K562 (cell line): ENCODE results near the gene TREM1. TPM values are rescaled to one million over a fixed set of nuclear protein-coding genes. Genes with fewer than 3 reads are reported as not detected.

Experiments used
- ATAC-seq: fragments of 200-7000 bp; cut with Tn5 transposase; 3 replicates; pipeline ENCODE4 v1.9.1; 2020; ENCODE audit warnings: moderate library complexity
- BruUV-seq: library from RNA; stranded (reverse); fragments of 400-500 nt; replicated peaks from 2 replicates; lab custom pipeline; 2021; lab: Mats Ljungman, UMichigan
- CTCF ChIA-PET: fragments of 300-600 bp; formaldehyde crosslinking; extraction: SDS; loops from one replicate; lab custom pipeline; 2021; ENCODE audit warnings: low intra/inter-chr PET ratio; lab: Yijun Ruan, JAX
- POLR2A ChIA-PET: fragments of 300-600, 350-650 bp; sonication (Branson Sonifier 250); formaldehyde crosslinking; extraction: SDS; loops from one replicate; lab custom pipeline; 2021; ENCODE audit warnings: antibody characterized with exemption, inconsistent platforms; lab: Yijun Ruan, JAX
- DNase-seq, 4 experiments: peaks; one replicate each; pipeline versions ENCODE4 v3.0.0 to v3.0.0-alpha.2; 2011 to 2018; ENCODE audit warnings: low spot score in 3 of 4, mixed read lengths in 3 of 4; ENCODE audit errors: extremely low read depth in 1 of 4
- FAIRE-seq: peaks from 2 replicates; lab custom pipeline; 2011; peaks lifted over from hg19 to GRCh38; lab: Jason Lieb, UNC
- H2AFZ ChIP-seq: 2 replicates; pipeline ENCODE4 v1.6.0; 2011; ENCODE audit warnings: low read depth, low read length, control low read depth, inconsistent platforms
- H3K27ac ChIP-seq: fragments of 200-600 bp; 3 replicates; pipeline ENCODE4 v1.8.0; 2011; ENCODE audit warnings: low read depth, mild to moderate bottlenecking, control low read depth, inconsistent platforms, low read length, moderate library complexity, mixed read lengths; ENCODE audit errors: extremely low read depth
- H3K27me3 ChIP-seq, 2 experiments: fragments of 300-600 bp in 1 of 2; 2 replicates in 1 of 2; 3 replicates in 1 of 2; pipeline versions ENCODE4 v1.6.0 to v1.8.0; 2011; ENCODE audit warnings: inconsistent platforms in 2 of 2, low read length in 2 of 2, mild to moderate bottlenecking in 1 of 2, mixed read lengths in 1 of 2, moderate library complexity in 1 of 2; ENCODE audit not compliant: control insufficient read depth in 2 of 2, insufficient read depth in 2 of 2
- H3K36me3 ChIP-seq: fragments of 300-600 bp; 3 replicates; pipeline ENCODE4 v1.8.0; 2011; ENCODE audit warnings: mild to moderate bottlenecking, low read length, inconsistent platforms; ENCODE audit not compliant: control insufficient read depth, insufficient read depth
- H3K4me1 ChIP-seq, 2 experiments: fragments of 200-600 bp in 1 of 2; replicated peaks in 1 of 2; 2 replicates in 1 of 2; 3 replicates in 1 of 2; pipeline versions ENCODE4 v1.5.1 to v1.8.0; 2011; ENCODE audit warnings: inconsistent platforms in 2 of 2, low read length in 2 of 2, mild to moderate bottlenecking in 1 of 2, mixed read lengths in 1 of 2, moderate library complexity in 1 of 2; ENCODE audit not compliant: control insufficient read depth in 2 of 2, insufficient read depth in 2 of 2
- H3K4me2 ChIP-seq: 2 replicates; pipeline ENCODE4 v1.6.1; 2011; ENCODE audit warnings: low read length, control low read depth, inconsistent platforms, mixed read lengths; ENCODE audit not compliant: insufficient read depth
- H3K4me3 ChIP-seq: fragments of 200-600 bp; sonication (generic), shearing (Covaris generic); 2 replicates; pipeline ENCODE4 v1.5.1; 2016; ENCODE audit warnings: control low read depth, inconsistent platforms
- H3K79me2 ChIP-seq: fragments of 200-600 bp; 3 replicates; pipeline ENCODE4 v1.8.0; 2011; ENCODE audit warnings: low read length, inconsistent platforms; ENCODE audit not compliant: control insufficient read depth, insufficient read depth
- H3K9ac ChIP-seq, 2 experiments: 2 replicates each; pipeline versions ENCODE4 v1.6.0 to v1.6.1; 2011; ENCODE audit warnings: low read depth in 2 of 2, low read length in 2 of 2, control low read depth in 1 of 2, inconsistent platforms in 1 of 2, mild to moderate bottlenecking in 1 of 2, mixed read lengths in 1 of 2; ENCODE audit not compliant: insufficient read depth in 1 of 2
- H3K9me1 ChIP-seq: one replicate; pipeline ENCODE4 v1.6.0; 2011; ENCODE audit warnings: inconsistent platforms, mild to moderate bottlenecking, low read length, moderate library complexity; ENCODE audit not compliant: control insufficient read depth, insufficient read depth
- H3K9me3 ChIP-seq: replicated peaks from 2 replicates; pipeline ENCODE4 v1.5.1; 2011; ENCODE audit warnings: low read depth, low read length, inconsistent platforms; ENCODE audit not compliant: control insufficient read depth, insufficient read depth
- H4K20me1 ChIP-seq: replicated peaks from 2 replicates; pipeline ENCODE4 v1.6.1; 2011; ENCODE audit warnings: low read length, inconsistent platforms, mixed read lengths; ENCODE audit not compliant: control insufficient read depth, insufficient read depth
- BRF2 ChIP-seq: IDR thresholded peaks from 3 replicates; pipeline ENCODE4 v1.6.1; 2011; ENCODE audit warnings: borderline replicate concordance, mild to moderate bottlenecking; ENCODE audit not compliant: insufficient read length, insufficient read depth
- CAMTA2 ChIP-seq: fragments of 250-450 bp; sonication (Bioruptor Pico); conservative IDR thresholded peaks from 2 replicates; pipeline ENCODE4 v1.5.1; 2022
- E2F3 ChIP-seq: fragments of 250-450 bp; sonication (Bioruptor Pico); IDR thresholded peaks from 2 replicates; pipeline ENCODE4 v1.4.0; 2020; ENCODE audit warnings: mild to moderate bottlenecking
- ELF2 ChIP-seq: fragments of 250-450 bp; sonication (Bioruptor Pico); IDR thresholded peaks from 2 replicates; pipeline ENCODE4 v1.5.0; 2021; ENCODE audit warnings: mild to moderate bottlenecking
- HDAC2 ChIP-seq: fragments of 450-650 bp; IDR thresholded peaks from 2 replicates; pipeline ENCODE4 v1.6.1; 2016; ENCODE audit warnings: mild to moderate bottlenecking
- HMG20B ChIP-seq: fragments of 250-450 bp; sonication (Bioruptor Pico); IDR thresholded peaks from 2 replicates; pipeline ENCODE4 v1.5.0; 2021; ENCODE audit warnings: mild to moderate bottlenecking
- HMGXB4 ChIP-seq: sonication (generic); formaldehyde crosslinking; IDR thresholded peaks from 2 replicates; pipeline ENCODE4 v1.8.1; 2023; ENCODE audit warnings: mild to moderate bottlenecking, missing genetic modification reagents
- NFIC ChIP-seq: fragments of 450-650 bp; IDR thresholded peaks from 2 replicates; pipeline ENCODE4 v1.6.1; 2017; ENCODE audit warnings: mild to moderate bottlenecking, inconsistent platforms
- PRPF4 ChIP-seq: fragments of 200-400 bp; formaldehyde crosslinking; IDR thresholded peaks from one replicate; pipeline ENCODE4 v1.6.1; 2017; ENCODE audit warnings: low read length, low read depth, mild to moderate bottlenecking; ENCODE audit not compliant: insufficient read depth, poor library complexity, severe bottlenecking
- TAF7 ChIP-seq: fragments of 450-650 bp; IDR thresholded peaks from 2 replicates; pipeline ENCODE4 v1.6.1; 2016; ENCODE audit warnings: missing genetic modification characterization, missing compliant biosample characterization
- ZNF232 ChIP-seq: sonication (generic); formaldehyde crosslinking; IDR thresholded peaks from 2 replicates; pipeline ENCODE4 v1.8.0; 2022; ENCODE audit warnings: mild to moderate bottlenecking, missing genetic modification reagents
- ZNF311 ChIP-seq: fragments of 250-450 bp; sonication (Bioruptor Pico); IDR thresholded peaks from 2 replicates; pipeline ENCODE4 v1.4.0; 2020; ENCODE audit warnings: mild to moderate bottlenecking, moderate library complexity
- ZNF75A ChIP-seq: fragments of 450-650 bp; formaldehyde crosslinking; IDR thresholded peaks from 2 replicates; pipeline ENCODE4 v1.4.0; 2020; ENCODE audit warnings: mild to moderate bottlenecking
- WGBS: fragments of 100-300 bp; shearing (Covaris generic); methylation state at CpG from one replicate; pipeline ENCODE4 v1.1.6; 2016; ENCODE audit warnings: low coverage, mixed read lengths; ENCODE audit not compliant: insufficient coverage; ENCODE audit errors: missing lambda C conversion rate; 5-methylcytosine and 5-hydroxymethylcytosine counted together
- in situ Hi-C: fragments of 300-500 bp; cut with MboI; formaldehyde crosslinking; loops from 4 replicates; pipeline ENCODE4 v1.15.0; 2018; ENCODE audit warnings: inconsistent platforms, mixed read lengths
- intact Hi-C: fragments of 100-400 bp; cut with micrococcal nuclease; formaldehyde crosslinking; loops from 2 replicates; pipeline ENCODE4 v1.14.2; 2022
- polyA plus RNA-seq, 8 experiments: library from polyadenylated mRNA; depleted of rRNA in 4 of 8; stranded (reverse) in 5 of 8; unstranded in 3 of 8; fragments of >200 nt; fragmentation: Nextera tagmentation in 2 of 8; fragmentation: Illumina TruSeq in 1 of 8; extraction: Ambion mirVana in 2 of 8; extraction: Trizol in 1 of 8; gene quantifications; 2 replicates each; pipeline versions ENCODE4 v1.2.1 to v1.2.3, GENCODE V29; 2011 to 2014; ENCODE audit warnings: inconsistent platforms in 1 of 8, missing spikeins in 1 of 8
- total RNA-seq, 7 experiments: library from RNA; depleted of rRNA in 6 of 7; stranded (reverse); fragments of >200 nt in 6 of 7; fragmentation: Illumina TruSeq in 2 of 7; extraction: Trizol in 2 of 7; gene quantifications; 2 replicates each; pipeline versions ENCODE4 v1.2.1 to v1.2.3, GENCODE V29; 2011 to 2021; ENCODE audit warnings: low replicate concordance in 1 of 7

The TREM1 gene
- total and polyA plus RNA-seq, 9 of the 15 experiments (the other 6 are each of a cell fraction or from before 2014, with no cell fraction given), result not detected

GRCh38 chr6:41257369-41258195 is 28.9 kb downstream of the TREM1 start:
- Histone ChIP-seq H3K4me1 (no peaks in the 10 kb centered on the region), H3K27me3 (no peaks in the 10 kb centered on the region), H3K9me1 (no peaks in the 10 kb centered on the region), H3K4me3 (no peak overlapping the region), H3K27ac (no peak overlapping the region), H2AFZ (no peak overlapping the region), H3K36me3 (no peaks in the 10 kb centered on the region), H4K20me1 (no peaks in the 10 kb centered on the region), H3K9ac (no peak overlapping the region), H3K79me2 (no peaks in the 10 kb centered on the region)
- intact Hi-C loops, result no loop called here
- DNase-seq, result no peak
- no TSS peak for BruUV-seq
- 13% methylated on average over 2 of the region's 2 CpGs for WGBS
- in situ Hi-C loops, result no loop called here
- CTCF ChIA-PET, result no interaction called here
- no peak for ATAC-seq
- 0 out of 2 replicates have a peak, but pooled peaks have one; percentile 14 for TF ChIP-seq NFIC
- no peak for TF ChIP-seq CAMTA2 (CRISPR knock-in tag)
- TF ChIP-seq, all 486 proteins: peak for 1
- no peak overlapping the region for H3K4me2 ChIP-seq
- no peak for FAIRE-seq
- 0 out of 2 replicates have a peak, but pooled peaks cover 2% of the 10 kb centered on the region for H3K9me3 ChIP-seq
- POLR2A ChIA-PET, result interaction anchor here (0.7 to 1.0 kb wide), 2 partner anchors 20 to 63 kb away, joined by 3 read pairs; no protein-coding TSS in a partner anchor

- in situ Hi-C loops, result no loop called here
- H2AFZ ChIP-seq, result no peak overlapping the region
- WGBS, result 0% methylated on average over 1 of the region's 1 CpG
- no peaks in the 10 kb centered on the region for H3K36me3 ChIP-seq
- POLR2A ChIA-PET, result interaction anchor here (0.7 kb wide), 1 partner anchor 64 kb away, joined by 3 read pairs; no protein-coding TSS in a partner anchor
- CTCF ChIA-PET, result no interaction called here
- intact Hi-C loops, result no loop called here
- H3K79me2 ChIP-seq, result no peaks in the 10 kb centered on the region
- no peak for DNase-seq
- H3K9ac ChIP-seq, result no peak overlapping the region
- H3K9me1 ChIP-seq, result no peaks in the 10 kb centered on the region
- 0 out of 5 replicates have a peak, but pooled peaks cover under 1 to 3% of the 10 kb centered on the region in 2 experiments for H3K27me3 ChIP-seq
- no peak for ATAC-seq
- H3K9me3 ChIP-seq, result 0 out of 2 replicates have a peak, but pooled peaks cover 2% of the 10 kb centered on the region
- BruUV-seq, result no TSS peak
- no peaks in the 10 kb centered on the region for H4K20me1 ChIP-seq
- no peak for TF ChIP-seq HMGXB4 (CRISPR knock-in tag)
- no peak for TF ChIP-seq ELF2 (CRISPR knock-in tag)
- TF ChIP-seq PRPF4, result no peak
- no peak for TF ChIP-seq ZNF75A (CRISPR knock-in tag)
- no peak for TF ChIP-seq TAF7 (tag)
- TF ChIP-seq E2F3, result no peak
- no peak for TF ChIP-seq ZNF311 (CRISPR knock-in tag)
- TF ChIP-seq ZNF232 (CRISPR knock-in tag), result no peak
- no peak for TF ChIP-seq HMG20B (CRISPR knock-in tag)
- no peak for TF ChIP-seq BRF2
- TF ChIP-seq HDAC2, result no peak
- H3K4me1 ChIP-seq, result no peaks in the 10 kb centered on the region
- no peak overlapping the region for H3K27ac ChIP-seq
- FAIRE-seq, result no peak
- no peak overlapping the region for H3K4me2 ChIP-seq
- H3K4me3 ChIP-seq, result no peak overlapping the region
Observed at GRCh38 chr6:41256383-41256782, 30.1 kb downstream of the TREM1 start.
